DMS53 treated with DMSO at 0.1 percent for 48 hours (cell line): Measurements from ENCODE around the gene METAP2.
A peak's percentile ranks its signal among the peaks of the same experiment; 100 is the strongest.
"Not testable (repeated sequence)": the region's sequence is repeated elsewhere in the genome, so short reads cannot be mapped to it uniquely, and the experiment has no call there.

Source experiments
- DNase-seq: peaks from one replicate; lab custom pipeline; 2025; ENCODE audit not compliant: unreplicated experiment; lab: John Stamatoyannopoulos, UW

The METAP2 gene

GRCh38 chr12:95462081-95462480, 11.9 kb upstream of the METAP2 start:
- no peak for DNase-seq

GRCh38 chr12:95462551-95462950, 11.4 kb upstream of the METAP2 start:
- DNase-seq = no peak

GRCh38 chr12:95463050-95463449, 10.9 kb upstream of the METAP2 start:
- DNase-seq = no peak

- not testable (repeated sequence) for DNase-seq
Measured at GRCh38 chr12:95463776-95464175, 10.2 kb upstream of the METAP2 start.

GRCh38 chr12:95465275-95465674, 8.7 kb upstream of the METAP2 start:
- no peak for DNase-seq

- DNase-seq = peak; percentile 12
Measured at GRCh38 chr12:95470300-95470699, 3.7 kb upstream of the METAP2 start.

- peak; percentile 66 for DNase-seq
Measured at GRCh38 chr12:95473231-95473883, 595 bp upstream of the METAP2 start.

GRCh38 chr12:95474660-95474958, 657 bp downstream of the METAP2 start:
- DNase-seq = no peak

GRCh38 chr12:95480230-95480629, 6.3 kb downstream of the METAP2 start:
- DNase-seq = no peak

- no peak for DNase-seq
Measured at GRCh38 chr12:95481072-95481471, 7.1 kb downstream of the METAP2 start.

- DNase-seq = no peak
Measured at GRCh38 chr12:95481888-95482287, 7.9 kb downstream of the METAP2 start.

GRCh38 chr12:95482564-95482963, 8.6 kb downstream of the METAP2 start:
- not testable (repeated sequence) for DNase-seq

GRCh38 chr12:95484524-95484923, 10.6 kb downstream of the METAP2 start:
- DNase-seq = no peak

GRCh38 chr12:95487024-95487423, 13.1 kb downstream of the METAP2 start:
- no peak for DNase-seq

- no peak for DNase-seq
Measured at GRCh38 chr12:95492462-95492861, 18.5 kb downstream of the METAP2 start.

- DNase-seq = no peak
Measured at GRCh38 chr12:95494888-95495287, 20.9 kb downstream of the METAP2 start.

- no peak for DNase-seq
Measured at GRCh38 chr12:95495433-95495832, 21.5 kb downstream of the METAP2 start.

GRCh38 chr12:95497031-95497430, 23.1 kb downstream of the METAP2 start:
- peak; percentile 65 for DNase-seq

- no peak for DNase-seq
Measured at GRCh38 chr12:95498968-95499367, 25.0 kb downstream of the METAP2 start.

- DNase-seq = no peak
Measured at GRCh38 chr12:95499772-95500171, 25.8 kb downstream of the METAP2 start.

GRCh38 chr12:95504140-95504539, 30.2 kb downstream of the METAP2 start:
- DNase-seq = no peak

- no peak for DNase-seq
Measured at GRCh38 chr12:95505039-95505438, 31.1 kb downstream of the METAP2 start.

GRCh38 chr12:95506707-95507523, 33.0 kb downstream of the METAP2 start:
- no peak for DNase-seq
